Duodenal mucosa (tissue), 2 donors: Measurements from ENCODE around the gene NDST4.

Experiments used
- H3K27ac ChIP-seq: one replicate; pipeline ENCODE4 v1.7.0; 2013; ENCODE audit warnings: low read depth, low read length
- H3K27me3 ChIP-seq, 2 donors: one replicate each; pipeline ENCODE4 v1.7.0; 2013; ENCODE audit warnings: low read length in 2 of 2, control low read depth in 1 of 2; ENCODE audit not compliant: insufficient read depth in 2 of 2, control insufficient read depth in 1 of 2
- H3K36me3 ChIP-seq, 2 donors: one replicate each; pipeline ENCODE4 v1.7.0; 2013; ENCODE audit warnings: low read length in 2 of 2, control low read depth in 1 of 2; ENCODE audit not compliant: insufficient read depth in 2 of 2, control insufficient read depth in 1 of 2
- H3K4me1 ChIP-seq, 2 donors: one replicate each; pipeline ENCODE4 v1.7.0; 2013; ENCODE audit warnings: low read length in 2 of 2, control low read depth in 1 of 2; ENCODE audit not compliant: insufficient read depth in 2 of 2, control insufficient read depth in 1 of 2
- H3K4me3 ChIP-seq, 2 donors: one replicate each; pipeline ENCODE4 v1.7.0; 2013; ENCODE audit warnings: low read length in 2 of 2, low read depth in 1 of 2
- H3K9ac ChIP-seq, 2 donors: one replicate each; pipeline ENCODE4 v1.7.0; 2013; ENCODE audit warnings: low read length in 2 of 2, low read depth in 1 of 2
- H3K9me3 ChIP-seq, 2 donors: one replicate each; pipeline ENCODE4 v1.7.0; 2013; ENCODE audit warnings: low read length in 2 of 2, control low read depth in 1 of 2; ENCODE audit not compliant: control insufficient read depth in 1 of 2

Gene NDST4

GRCh38 chr4:114921790-114922591 is 191.4 kb downstream of the NDST4 start:
- H3K4me1 ChIP-seq = no peaks in the 10 kb centered on the region

GRCh38 chr4:114921191-114921590 is 192.2 kb downstream of the NDST4 start:
- Histone ChIP-seq H3K27ac (no peak overlapping the region), H3K4me1 (no peaks in the 10 kb centered on the region), H3K9me3 (no peaks in the 10 kb centered on the region)

More at GRCh38 chr4:114921790-114922591, 191.4 kb downstream of the NDST4 start:
- no peaks in the 10 kb centered on the region for H3K9me3 ChIP-seq
- peak overlapping the region; percentile 4 to 8 for H3K4me3 ChIP-seq
- H3K27me3 ChIP-seq = no peaks in the 10 kb centered on the region
- no peak overlapping the region for H3K27ac ChIP-seq
- H3K36me3 ChIP-seq = no peaks in the 10 kb centered on the region
- no peak overlapping the region for H3K9ac ChIP-seq

GRCh38 chr4:114911111-114911510 is 202.3 kb downstream of the NDST4 start:
- Histone ChIP-seq H3K36me3 (no peaks in the 10 kb centered on the region), H3K9me3 (no peaks in the 10 kb centered on the region), H3K27me3 (no peaks in the 10 kb centered on the region), H3K4me3 (no peak overlapping the region), H3K4me1 (no peaks in the 10 kb centered on the region), H3K27ac (no peak overlapping the region), H3K9ac (no peak overlapping the region)

More at GRCh38 chr4:114921191-114921590, 192.2 kb downstream of the NDST4 start:
- Histone ChIP-seq H3K36me3 (no peaks in the 10 kb centered on the region), H3K27me3 (no peaks in the 10 kb centered on the region), H3K4me3 (no peak overlapping the region), H3K9ac (no peak overlapping the region)

GRCh38 chr4:114907568-114907967 is 205.9 kb downstream of the NDST4 start:
- Histone ChIP-seq H3K9me3 (no peaks in the 10 kb centered on the region), H3K27me3 (no peaks in the 10 kb centered on the region), H3K36me3 (no peaks in the 10 kb centered on the region), H3K27ac (no peak overlapping the region), H3K4me3 (no peak overlapping the region), H3K9ac (no peak overlapping the region), H3K4me1 (no peaks in the 10 kb centered on the region)

GRCh38 chr4:114905017-114905416 is 208.4 kb downstream of the NDST4 start:
- Histone ChIP-seq H3K9ac (no peak overlapping the region), H3K4me3 (no peak overlapping the region), H3K27ac (no peak overlapping the region), H3K4me1 (no peaks in the 10 kb centered on the region), H3K27me3 (no peaks in the 10 kb centered on the region), H3K9me3 (no peaks in the 10 kb centered on the region), H3K36me3 (no peaks in the 10 kb centered on the region)

GRCh38 chr4:114900934-114901333 is 212.5 kb downstream of the NDST4 start:
- H3K36me3 ChIP-seq = no peaks in the 10 kb centered on the region
- H3K9ac ChIP-seq = no peak overlapping the region
- no peak overlapping the region for H3K4me3 ChIP-seq
- H3K27me3 ChIP-seq = no peaks in the 10 kb centered on the region
- H3K9me3 ChIP-seq = no peaks in the 10 kb centered on the region
- H3K4me1 ChIP-seq = no peaks in the 10 kb centered on the region
- H3K27ac ChIP-seq = no peak overlapping the region

- Histone ChIP-seq H3K9ac (no peak overlapping the region), H3K4me3 (no peak overlapping the region), H3K4me1 (no peaks in the 10 kb centered on the region), H3K9me3 (no peaks in the 10 kb centered on the region), H3K36me3 (no peaks in the 10 kb centered on the region), H3K27me3 (no peaks in the 10 kb centered on the region), H3K27ac (no peak overlapping the region)
These were observed 222.6 kb downstream of the NDST4 start for GRCh38 chr4:114890773-114891172.

- Histone ChIP-seq H3K27me3 (no peaks in the 10 kb centered on the region), H3K36me3 (no peaks in the 10 kb centered on the region), H3K9me3 (no peaks in the 10 kb centered on the region), H3K4me1 (no peaks in the 10 kb centered on the region), H3K9ac (no peak overlapping the region), H3K4me3 (no peak overlapping the region), H3K27ac (no peak overlapping the region)
These were observed 226.7 kb downstream of the NDST4 start for GRCh38 chr4:114886761-114887160.

GRCh38 chr4:114883641-114884040 is 229.8 kb downstream of the NDST4 start:
- Histone ChIP-seq H3K4me3 (no peak overlapping the region), H3K4me1 (no peaks in the 10 kb centered on the region), H3K36me3 (no peaks in the 10 kb centered on the region), H3K9ac (no peak overlapping the region), H3K27ac (no peak overlapping the region), H3K9me3 (no peaks in the 10 kb centered on the region), H3K27me3 (no peaks in the 10 kb centered on the region)

- no peaks in the 10 kb centered on the region for H3K9me3 ChIP-seq
- H3K27me3 ChIP-seq = no peaks in the 10 kb centered on the region
- H3K36me3 ChIP-seq = no peaks in the 10 kb centered on the region
- no peak overlapping the region for H3K27ac ChIP-seq
- H3K4me3 ChIP-seq = no peak overlapping the region
- H3K4me1 ChIP-seq = no peaks in the 10 kb centered on the region
- no peak overlapping the region for H3K9ac ChIP-seq
These were observed 233.3 kb downstream of the NDST4 start for GRCh38 chr4:114879916-114880669.
